A673 (cell line): ENCODE measurements around the gene SPNS3.

ENCODE experiments used
- CTCF ChIP-seq: fragments of 300-800, 200-600 bp; sonication (generic); conservative IDR thresholded peaks from 2 replicates; pipeline ENCODE4 v1.5.1; 2017; ENCODE audit warnings: low read depth, mild to moderate bottlenecking, antibody characterized with exemption, low read length, moderate library complexity, mixed read lengths
- EZH2 ChIP-seq: fragments of 200-600 bp; sonication (generic); IDR thresholded peaks from 2 replicates; pipeline ENCODE4 v1.6.1; 2017; ENCODE audit warnings: borderline replicate concordance, low read depth, mild to moderate bottlenecking, mixed read lengths, antibody characterized with exemption, low read length; ENCODE audit not compliant: poor library complexity, severe bottlenecking

- no peak for TF ChIP-seq CTCF
- TF ChIP-seq EZH2 = no peak
These were observed 6.2 kb upstream of the SPNS3 start for GRCh38 chr17:4427505-4427904.
